ENCODE data around the gene UBXN4. TPM values are rescaled to one million over a fixed set of nuclear protein-coding genes. Genes with fewer than 3 reads are reported as not detected.

Gene UBXN4
- total RNA-seq, 2 experiments from 2014 or later, result 55.4 to 88.2 TPM

- no peak for TF ChIP-seq CTCF (conservative IDR thresholded peaks at IDR 0.05; ENCODE audit: low read length)
- no peak for TF ChIP-seq EZH2phosphoT487 (IDR thresholded peaks at IDR 0.05; ENCODE audit: borderline replicate concordance, low read depth, low read length)
- H3K36me3 ChIP-seq (ENCODE audit: insufficient read depth, low read length), result peaks cover 62% of the 10 kb centered on the region
- peaks cover 24% of the 10 kb centered on the region for H4K20me1 ChIP-seq (ENCODE audit: insufficient read depth, low read length)
- H3K9me3 ChIP-seq (ENCODE audit: low read length), result no peaks in the 10 kb centered on the region
- H3K27ac ChIP-seq (ENCODE audit: low read depth, low read length, poor library complexity, severe bottlenecking), result no peak overlapping the region
- no peak overlapping the region for H3K4me2 ChIP-seq (ENCODE audit: low read length)
- 0 out of 2 replicates have a peak, but pooled peaks cover 3% of the 10 kb centered on the region for H3K9me2 ChIP-seq (ENCODE audit: insufficient read depth, low read length)
- H3K79me2 ChIP-seq (ENCODE audit: insufficient read depth, low read depth, low read length), result peaks cover 52% of the 10 kb centered on the region
- ChIA-PET POLR2A (interaction anchor here (0.6 to 1.3 kb wide), 3 partner anchors 17 to 757 kb away, joined by 3 to 8 read pairs (median 4); no protein-coding TSS in a partner anchor), CTCF (ENCODE audit: unreplicated experiment) (no interaction called here)
- no peak overlapping the region for H3K4me3 ChIP-seq (ENCODE audit: low read depth, low read length, poor library complexity, severe bottlenecking)
- BruUV-seq (replicated peaks), result no TSS peak
- H2AFZ ChIP-seq (ENCODE audit: low read length), result no peak overlapping the region
- intact Hi-C loops (cut with micrococcal nuclease; ENCODE audit: unreplicated experiment), result no loop called here
- no peak for DNase-seq (ENCODE audit: low spot score)
- peaks cover 17% of the 10 kb centered on the region for H3K4me1 ChIP-seq (ENCODE audit: insufficient read depth, low read length, poor library complexity, severe bottlenecking)
Observed at GRCh38 chr2:135745545-135745944, 3.9 kb downstream of the UBXN4 start.

GRCh38 chr2:135755573-135755972, 13.9 kb downstream of the UBXN4 start:
- H3K4me2 ChIP-seq (ENCODE audit: low read length), result no peak overlapping the region
- H3K9me2 ChIP-seq (ENCODE audit: insufficient read depth, low read length), result no peaks in the 10 kb centered on the region
- no TSS peak for BruUV-seq (replicated peaks)
- peaks cover 94% of the 10 kb centered on the region for H3K36me3 ChIP-seq (ENCODE audit: insufficient read depth, low read length)
- no peaks in the 10 kb centered on the region for H4K20me1 ChIP-seq (ENCODE audit: insufficient read depth, low read length)
- CTCF ChIA-PET (ENCODE audit: unreplicated experiment), result interaction anchor here (0.5 kb wide), 1 partner anchor 760 kb away, joined by 3 read pairs; no protein-coding TSS in a partner anchor
- no peak overlapping the region for H3K4me3 ChIP-seq (ENCODE audit: low read depth, low read length, poor library complexity, severe bottlenecking)
- H3K27ac ChIP-seq (ENCODE audit: low read depth, low read length, poor library complexity, severe bottlenecking), result no peak overlapping the region
- H3K9me3 ChIP-seq (ENCODE audit: low read length), result peaks cover 30% of the 10 kb centered on the region
- H3K79me2 ChIP-seq (ENCODE audit: insufficient read depth, low read depth, low read length), result no peaks in the 10 kb centered on the region
- no peaks in the 10 kb centered on the region for H3K4me1 ChIP-seq (ENCODE audit: insufficient read depth, low read length, poor library complexity, severe bottlenecking)
- DNase-seq (ENCODE audit: low spot score), result no peak
- TF ChIP-seq EZH2phosphoT487 (IDR thresholded peaks at IDR 0.05; ENCODE audit: borderline replicate concordance, low read depth, low read length) (no peak), CTCF (conservative IDR thresholded peaks at IDR 0.05; ENCODE audit: low read length) (no peak)
- POLR2A ChIA-PET, result interaction anchor here (0.6 to 1.8 kb wide), 5 partner anchors 9 to 601 kb away, joined by 3 to 14 read pairs (median 6); partner anchors contain the start of gene UBXN4
- intact Hi-C loops (cut with micrococcal nuclease; ENCODE audit: unreplicated experiment), result no loop called here
- no peak overlapping the region for H2AFZ ChIP-seq (ENCODE audit: low read length)

GRCh38 chr2:135756692-135757091, 15.0 kb downstream of the UBXN4 start:
- no TSS peak for BruUV-seq (replicated peaks)
- Histone ChIP-seq H4K20me1 (ENCODE audit: insufficient read depth, low read length) (no peaks in the 10 kb centered on the region), H3K9me3 (ENCODE audit: low read length) (peaks cover 30% of the 10 kb centered on the region), H3K4me3 (ENCODE audit: low read depth, low read length, poor library complexity, severe bottlenecking) (no peak overlapping the region), H2AFZ (ENCODE audit: low read length) (no peak overlapping the region), H3K79me2 (ENCODE audit: insufficient read depth, low read depth, low read length) (no peaks in the 10 kb centered on the region), H3K4me2 (ENCODE audit: low read length) (no peak overlapping the region), H3K27ac (ENCODE audit: low read depth, low read length, poor library complexity, severe bottlenecking) (no peak overlapping the region), H3K9me2 (ENCODE audit: insufficient read depth, low read length) (no peaks in the 10 kb centered on the region), H3K4me1 (ENCODE audit: insufficient read depth, low read length, poor library complexity, severe bottlenecking) (no peaks in the 10 kb centered on the region), H3K36me3 (ENCODE audit: insufficient read depth, low read length) (peaks cover 98% of the 10 kb centered on the region)
- ChIA-PET POLR2A (interaction anchor here (0.6 to 1.8 kb wide), 5 partner anchors 10 to 1158 kb away, joined by 3 to 6 read pairs (median 6); no protein-coding TSS in a partner anchor), CTCF (ENCODE audit: unreplicated experiment) (no interaction called here)
- TF ChIP-seq CTCF (conservative IDR thresholded peaks at IDR 0.05; ENCODE audit: low read length) (no peak), EZH2phosphoT487 (IDR thresholded peaks at IDR 0.05; ENCODE audit: borderline replicate concordance, low read depth, low read length) (no peak)
- DNase-seq (ENCODE audit: low spot score), result no peak
- intact Hi-C loops (cut with micrococcal nuclease; ENCODE audit: unreplicated experiment), result no loop called here

All from OCI-LY7 (cell line).